Measurements from ENCODE around the gene AGBL4.

GRCh38 chr1:48600182-48600581 lies 1423.6 kb downstream of the AGBL4 start:
- TF ChIP-seq POLR2AphosphoS5 (IDR thresholded peaks at IDR 0.05; ENCODE audit: low read depth, low read length) (no peak), POLR2A (IDR thresholded peaks at IDR 0.05; ENCODE audit: low read depth, low read length) (no peak)

All from GM12892 (cell line).